ENCODE measurements around the gene VSTM2L.
"Not testable (repeated sequence)": the region's sequence is repeated elsewhere in the genome, so short reads cannot be mapped to it uniquely, and the experiment has no call there.

Gene VSTM2L
- total RNA-seq = 0 to 0.07 reads per million in 2 donors

- DNase-seq = peak in 1 of 5 experiments; percentile 45
These were observed at the start of gene VSTM2L for GRCh38 chr20:37902504-37903313. Gene VSTM2L (plus strand): TSS chr20:37903127. CDS start chr20:37903351, 224 bp downstream.

GRCh38 chr20:37853823-37854375, 49.0 kb upstream of the VSTM2L start:
- DNase-seq = peak in 1 of 5 experiments; percentile 63

GRCh38 chr20:37856034-37856433, 46.9 kb upstream of the VSTM2L start:
- not testable (repeated sequence) for DNase-seq

- DNase-seq = no peak
These were observed 45.8 kb upstream of the VSTM2L start for GRCh38 chr20:37856932-37857660.

- DNase-seq = no peak
These were observed 43.3 kb upstream of the VSTM2L start for GRCh38 chr20:37859406-37860171.

- DNase-seq = no peak
These were observed 39.6 kb upstream of the VSTM2L start for GRCh38 chr20:37863289-37863688.

GRCh38 chr20:37864298-37864697, 38.6 kb upstream of the VSTM2L start:
- DNase-seq = no peak

GRCh38 chr20:37866051-37866450, 36.9 kb upstream of the VSTM2L start:
- DNase-seq = no peak

- DNase-seq = no peak
These were observed 35.4 kb upstream of the VSTM2L start for GRCh38 chr20:37867289-37868195.

- no peak for DNase-seq
These were observed 34.0 kb upstream of the VSTM2L start for GRCh38 chr20:37868851-37869333.

GRCh38 chr20:37869334-37869861, 33.5 kb upstream of the VSTM2L start:
- no peak for DNase-seq

GRCh38 chr20:37870294-37870693, 32.6 kb upstream of the VSTM2L start:
- no peak for DNase-seq

GRCh38 chr20:37871751-37872150, 31.2 kb upstream of the VSTM2L start:
- no peak for DNase-seq

GRCh38 chr20:37872161-37872560, 30.8 kb upstream of the VSTM2L start:
- no peak for DNase-seq

GRCh38 chr20:37873884-37874283, 29.0 kb upstream of the VSTM2L start:
- DNase-seq = no peak

GRCh38 chr20:37875460-37876175, 27.3 kb upstream of the VSTM2L start:
- no peak for DNase-seq

GRCh38 chr20:37876863-37877262, 26.1 kb upstream of the VSTM2L start:
- DNase-seq = no peak

GRCh38 chr20:37877832-37878772, 24.8 kb upstream of the VSTM2L start:
- DNase-seq = no peak

- DNase-seq = no peak
These were observed 23.9 kb upstream of the VSTM2L start for GRCh38 chr20:37878835-37879599.

Data from T-helper 2 cell (primary cell).